ENCODE measurements around the gene NXPH4. TPM values are rescaled to one million over a fixed set of nuclear protein-coding genes. Genes with fewer than 3 reads are reported as not detected.

NXPH4 gene
- total RNA-seq, 1 experiment from 2014 or later, result 20.3 TPM

- no peak overlapping the region for H3K4me3 ChIP-seq
- no peaks in the 10 kb centered on the region for H3F3A ChIP-seq (ENCODE audit: insufficient read depth, low read depth)
- H3K36me3 ChIP-seq (ENCODE audit: low read depth), result no peaks in the 10 kb centered on the region
- no peak for DNase-seq
- H3K4me2 ChIP-seq, result no peak overlapping the region
- intact Hi-C loops (cut with micrococcal nuclease; ENCODE audit: unreplicated experiment), result no loop called here
- CTCF ChIA-PET, result interaction anchor here (0.5 kb wide), 1 partner anchor 59 kb away, joined by 4 read pairs; no protein-coding TSS in a partner anchor
- no peaks in the 10 kb centered on the region for H3K4me1 ChIP-seq (replicated peaks; ENCODE audit: insufficient read depth)
- H3K9me3 ChIP-seq (ENCODE audit: insufficient read depth, low read depth), result no peaks in the 10 kb centered on the region
- no peaks in the 10 kb centered on the region for H3K79me2 ChIP-seq (ENCODE audit: low read depth)
- H4K20me1 ChIP-seq (ENCODE audit: insufficient read depth), result no peaks in the 10 kb centered on the region
- TF ChIP-seq EZH2 (IDR thresholded peaks at IDR 0.05; ENCODE audit: low read depth) (no peak), CTCF (conservative IDR thresholded peaks at IDR 0.05) (no peak)
- H3K27me3 ChIP-seq (ENCODE audit: insufficient read depth, low read depth), result no peaks in the 10 kb centered on the region
- POLR2A ChIA-PET (ENCODE audit: unreplicated experiment), result no interaction called here
- no TSS peak for BruUV-seq (replicated peaks)
- no peak overlapping the region for H3K27ac ChIP-seq
- H2AFZ ChIP-seq, result no peak overlapping the region
- no peaks in the 10 kb centered on the region for H3K9me2 ChIP-seq (ENCODE audit: insufficient read depth)
Measured at GRCh38 chr12:57191410-57191809, 25.2 kb upstream of the NXPH4 start.

GRCh38 chr12:57192920-57193319 is 23.7 kb upstream of the NXPH4 start:
- Histone ChIP-seq H3K36me3 (ENCODE audit: low read depth) (no peaks in the 10 kb centered on the region), H3K27me3 (ENCODE audit: insufficient read depth, low read depth) (no peaks in the 10 kb centered on the region), H2AFZ (no peak overlapping the region), H3K4me2 (no peak overlapping the region), H3K79me2 (ENCODE audit: low read depth) (no peaks in the 10 kb centered on the region), H3F3A (ENCODE audit: insufficient read depth, low read depth) (no peaks in the 10 kb centered on the region), H3K4me3 (no peak overlapping the region), H4K20me1 (ENCODE audit: insufficient read depth) (no peaks in the 10 kb centered on the region), H3K9me3 (ENCODE audit: insufficient read depth, low read depth) (no peaks in the 10 kb centered on the region), H3K4me1 (replicated peaks; ENCODE audit: insufficient read depth) (no peaks in the 10 kb centered on the region), H3K9me2 (ENCODE audit: insufficient read depth) (no peaks in the 10 kb centered on the region), H3K27ac (no peak overlapping the region)
- ChIA-PET POLR2A (ENCODE audit: unreplicated experiment) (no interaction called here), CTCF (no interaction called here)
- intact Hi-C loops (cut with micrococcal nuclease; ENCODE audit: unreplicated experiment), result no loop called here
- TF ChIP-seq CTCF (conservative IDR thresholded peaks at IDR 0.05), result no peak
- no peak for TF ChIP-seq EZH2 (IDR thresholded peaks at IDR 0.05; ENCODE audit: low read depth)
- no peak for DNase-seq
- no TSS peak for BruUV-seq (replicated peaks)

- H3K4me2 ChIP-seq, result no peak overlapping the region
- H2AFZ ChIP-seq, result no peak overlapping the region
- intact Hi-C loops (cut with micrococcal nuclease; ENCODE audit: unreplicated experiment), result no loop called here
- no peaks in the 10 kb centered on the region for H3K9me3 ChIP-seq (ENCODE audit: insufficient read depth, low read depth)
- CTCF ChIA-PET, result no interaction called here
- no peak for TF ChIP-seq CTCF (conservative IDR thresholded peaks at IDR 0.05)
- TF ChIP-seq EZH2 (IDR thresholded peaks at IDR 0.05; ENCODE audit: low read depth), result no peak
- no peaks in the 10 kb centered on the region for H3F3A ChIP-seq (ENCODE audit: insufficient read depth, low read depth)
- no peak overlapping the region for H3K27ac ChIP-seq
- H3K4me1 ChIP-seq (replicated peaks; ENCODE audit: insufficient read depth), result no peaks in the 10 kb centered on the region
- no peaks in the 10 kb centered on the region for H3K9me2 ChIP-seq (ENCODE audit: insufficient read depth)
- H3K36me3 ChIP-seq (ENCODE audit: low read depth), result no peaks in the 10 kb centered on the region
- DNase-seq, result no peak
- POLR2A ChIA-PET (ENCODE audit: unreplicated experiment), result no interaction called here
- no peak overlapping the region for H3K4me3 ChIP-seq
- BruUV-seq (replicated peaks), result no TSS peak
- H3K79me2 ChIP-seq (ENCODE audit: low read depth), result no peaks in the 10 kb centered on the region
- no peaks in the 10 kb centered on the region for H4K20me1 ChIP-seq (ENCODE audit: insufficient read depth)
- H3K27me3 ChIP-seq (ENCODE audit: insufficient read depth, low read depth), result no peaks in the 10 kb centered on the region
Measured at GRCh38 chr12:57193706-57194245, 22.8 kb upstream of the NXPH4 start.

All from PC-9 (cell line).